ENCODE data around the gene HUNK.
A peak's percentile ranks its signal among the peaks of the same experiment; 100 is the strongest.

HUNK gene

GRCh38 chr21:31872452-31873274 is at the start of gene HUNK:
Gene HUNK (plus strand): TSS chr21:31873020. CDS start chr21:31873675, 655 bp downstream.
- DNase-seq (ENCODE audit: extremely low spot score): peak; percentile 57
- no peak for TF ChIP-seq SUZ12 (IDR thresholded peaks at IDR 0.05)
- no peak for TF ChIP-seq LEF1 (IDR thresholded peaks at IDR 0.05; ENCODE audit: borderline replicate concordance)
- no peak for TF ChIP-seq FOXA1 (IDR thresholded peaks at IDR 0.05)
- TF ChIP-seq L3MBTL2 (conservative IDR thresholded peaks at IDR 0.05): 0 out of 2 replicates have a peak, but pooled peaks have one; percentile 22
- CTCF ChIA-PET: interaction anchor here (0.7 to 1.9 kb wide), 4 partner anchors 9 to 162 kb away, joined by 3 to 5 read pairs (median 4); no protein-coding TSS in a partner anchor
- POLR2A ChIA-PET: interaction anchor here (0.9 to 1.6 kb wide), 2 partner anchors 16 to 48 kb away, joined by 3 to 5 read pairs; no protein-coding TSS in a partner anchor

DNA sequence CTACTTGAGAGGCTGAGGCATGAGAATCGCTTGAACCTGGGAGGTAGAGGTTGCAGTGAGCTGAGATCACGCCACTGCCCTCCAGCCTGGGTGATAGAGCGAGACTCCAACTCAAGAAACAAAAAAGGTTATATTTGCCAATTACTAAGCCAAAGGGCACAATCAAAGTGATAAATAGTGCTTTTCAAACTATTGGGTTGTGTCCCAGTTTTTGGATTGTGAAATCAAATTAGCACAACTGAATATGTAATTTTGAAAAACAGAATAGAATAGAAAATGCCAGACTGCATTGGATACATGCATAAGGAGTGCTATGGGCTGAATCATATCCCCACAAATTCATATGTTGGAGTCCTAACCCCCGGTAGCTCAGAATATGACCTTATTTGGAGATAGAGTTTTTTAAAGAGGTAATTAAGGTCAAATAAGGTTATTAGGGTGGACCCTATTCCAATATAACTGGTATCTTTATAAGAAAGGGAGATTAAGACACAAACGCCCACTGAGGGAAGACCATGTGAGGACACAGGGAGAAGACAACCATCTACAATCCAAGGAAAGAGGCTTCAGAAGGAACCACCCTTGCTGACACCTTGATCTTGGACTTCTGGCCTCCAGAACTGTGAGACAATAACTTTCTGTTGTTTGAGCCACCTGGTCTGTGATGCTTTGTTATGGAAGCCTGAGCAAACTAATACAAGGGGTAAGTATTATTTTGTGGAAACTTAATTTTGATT is 42.9 kb upstream of the HUNK start:
- no peak for DNase-seq (ENCODE audit: extremely low spot score)
- ChIA-PET POLR2A (no interaction called here), CTCF (no interaction called here)
- TF ChIP-seq FOXA1 (IDR thresholded peaks at IDR 0.05) (no peak), CTBP1 (IDR thresholded peaks at IDR 0.05; ENCODE audit: borderline replicate concordance) (no peak), SP1 (IDR thresholded peaks at IDR 0.05) (no peak), HDGF (IDR thresholded peaks at IDR 0.05; ENCODE audit: borderline replicate concordance) (no peak), BHLHE40 (IDR thresholded peaks at IDR 0.05; ENCODE audit: borderline replicate concordance) (no peak), ARNT (IDR thresholded peaks at IDR 0.05) (no peak), ELF4 (IDR thresholded peaks at IDR 0.05) (no peak), SUZ12 (IDR thresholded peaks at IDR 0.05) (no peak), NFRKB (IDR thresholded peaks at IDR 0.05) (no peak), TARDBP (IDR thresholded peaks at IDR 0.05) (no peak), ZNF384 (IDR thresholded peaks at IDR 0.05) (no peak)
- TF ChIP-seq, protein P1, sequence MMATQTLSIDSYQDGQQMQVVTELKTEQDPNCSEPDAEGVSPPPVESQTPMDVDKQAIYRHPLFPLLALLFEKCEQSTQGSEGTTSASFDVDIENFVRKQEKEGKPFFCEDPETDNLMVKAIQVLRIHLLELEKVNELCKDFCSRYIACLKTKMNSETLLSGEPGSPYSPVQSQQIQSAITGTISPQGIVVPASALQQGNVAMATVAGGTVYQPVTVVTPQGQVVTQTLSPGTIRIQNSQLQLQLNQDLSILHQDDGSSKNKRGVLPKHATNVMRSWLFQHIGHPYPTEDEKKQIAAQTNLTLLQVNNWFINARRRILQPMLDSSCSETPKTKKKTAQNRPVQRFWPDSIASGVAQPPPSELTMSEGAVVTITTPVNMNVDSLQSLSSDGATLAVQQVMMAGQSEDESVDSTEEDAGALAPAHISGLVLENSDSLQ (IDR thresholded peaks at IDR 0.05): no peak

DNA sequence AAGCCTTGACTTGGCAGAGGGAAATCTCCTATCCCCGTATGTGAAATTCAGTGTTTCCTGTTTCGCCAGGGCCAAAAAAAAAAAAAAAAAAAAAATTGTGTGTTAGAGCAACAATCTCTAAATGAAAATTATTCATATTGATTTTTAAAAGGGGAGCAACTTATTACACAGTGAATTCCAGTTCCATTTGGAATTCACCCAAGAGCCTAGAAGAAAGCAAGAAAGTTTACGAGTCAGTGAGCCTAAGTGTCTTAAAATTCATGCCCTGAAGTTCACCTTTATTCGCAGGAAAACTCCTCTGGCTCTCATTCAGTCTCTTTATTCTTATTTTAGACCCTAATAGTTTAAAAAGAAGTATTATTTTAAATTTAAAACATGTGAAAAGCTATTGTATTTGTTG is 42.1 kb upstream of the HUNK start:
- no peak for TF ChIP-seq SUZ12 (IDR thresholded peaks at IDR 0.05)
- TF ChIP-seq, protein P1 (IDR thresholded peaks at IDR 0.05): no peak
- no peak for TF ChIP-seq FOXK2 (IDR thresholded peaks at IDR 0.05)
- TF ChIP-seq L3MBTL2 (conservative IDR thresholded peaks at IDR 0.05): no peak
- no peak for TF ChIP-seq HDGF (IDR thresholded peaks at IDR 0.05; ENCODE audit: borderline replicate concordance)
- no peak for TF ChIP-seq LEF1 (IDR thresholded peaks at IDR 0.05; ENCODE audit: borderline replicate concordance)
- no peak for TF ChIP-seq BHLHE40 (IDR thresholded peaks at IDR 0.05; ENCODE audit: borderline replicate concordance)
- TF ChIP-seq ZNF384 (IDR thresholded peaks at IDR 0.05): no peak
- no peak for TF ChIP-seq FOXM1 (IDR thresholded peaks at IDR 0.05; ENCODE audit: borderline replicate concordance)
- no peak for TF ChIP-seq ELF4 (IDR thresholded peaks at IDR 0.05)
- no peak for TF ChIP-seq NFRKB (IDR thresholded peaks at IDR 0.05)
- DNase-seq (ENCODE audit: extremely low spot score): no peak
- POLR2A ChIA-PET: no interaction called here
- CTCF ChIA-PET: no interaction called here

GRCh38 chr21:31837041-31837440 is 35.8 kb upstream of the HUNK start:
- ChIA-PET POLR2A (no interaction called here), CTCF (no interaction called here)
- DNase-seq (ENCODE audit: extremely low spot score): no peak
- no peak for TF ChIP-seq FOXM1 (IDR thresholded peaks at IDR 0.05; ENCODE audit: borderline replicate concordance)
- TF ChIP-seq L3MBTL2 (conservative IDR thresholded peaks at IDR 0.05): no peak
- TF ChIP-seq NFRKB (IDR thresholded peaks at IDR 0.05): no peak
- TF ChIP-seq, protein P1 (IDR thresholded peaks at IDR 0.05): no peak
- TF ChIP-seq BHLHE40 (IDR thresholded peaks at IDR 0.05; ENCODE audit: borderline replicate concordance): no peak
- no peak for TF ChIP-seq ZNF384 (IDR thresholded peaks at IDR 0.05)
- TF ChIP-seq TARDBP (IDR thresholded peaks at IDR 0.05): no peak
- no peak for TF ChIP-seq HDGF (IDR thresholded peaks at IDR 0.05; ENCODE audit: borderline replicate concordance)
- TF ChIP-seq FOXK2 (IDR thresholded peaks at IDR 0.05): no peak
- no peak for TF ChIP-seq CTBP1 (IDR thresholded peaks at IDR 0.05; ENCODE audit: borderline replicate concordance)
- no peak for TF ChIP-seq ELF4 (IDR thresholded peaks at IDR 0.05)
- no peak for TF ChIP-seq FOXA1 (IDR thresholded peaks at IDR 0.05)
- no peak for TF ChIP-seq ARNT (IDR thresholded peaks at IDR 0.05)
- TF ChIP-seq SUZ12 (IDR thresholded peaks at IDR 0.05): no peak
- no peak for TF ChIP-seq LEF1 (IDR thresholded peaks at IDR 0.05; ENCODE audit: borderline replicate concordance)

DNA sequence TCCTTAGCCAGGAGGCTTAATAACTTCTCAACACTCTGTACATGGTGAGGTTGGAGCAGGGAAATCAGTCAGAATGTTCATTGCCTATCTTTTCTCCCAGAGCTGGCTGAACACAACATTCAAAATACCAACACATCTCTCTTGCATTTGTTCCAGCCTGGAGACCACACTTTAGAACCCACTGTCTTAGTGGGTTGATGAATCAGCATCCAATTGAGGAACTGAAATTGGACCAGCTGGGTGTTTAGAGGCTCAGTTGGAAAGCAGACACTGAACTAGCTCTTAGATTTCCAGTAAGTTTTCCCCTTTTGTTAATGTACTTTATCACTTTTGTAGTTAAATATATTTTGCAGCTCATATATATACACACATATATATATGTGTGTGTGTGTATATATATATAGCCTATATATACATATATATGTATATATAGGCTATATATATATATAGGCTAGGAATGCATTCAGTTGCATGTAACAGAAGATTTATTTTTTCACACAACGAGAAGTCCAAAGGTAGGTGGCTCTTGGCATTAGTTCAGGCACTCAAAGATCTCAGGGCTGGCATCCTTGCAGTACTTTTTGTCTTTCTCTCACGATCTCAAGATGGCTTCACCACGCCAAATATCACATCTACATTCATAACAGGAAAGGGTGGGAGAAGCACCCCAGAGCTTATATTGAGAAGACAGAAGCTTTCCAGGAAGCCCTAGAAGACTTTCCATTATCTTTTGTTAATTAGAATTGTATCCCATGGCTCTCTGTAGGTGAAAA is 35.0 kb upstream of the HUNK start:
- CTCF ChIA-PET: no interaction called here
- no peak for DNase-seq (ENCODE audit: extremely low spot score)
- POLR2A ChIA-PET: no interaction called here
- TF ChIP-seq, protein P1 (IDR thresholded peaks at IDR 0.05): no peak
- TF ChIP-seq FOXM1 (IDR thresholded peaks at IDR 0.05; ENCODE audit: borderline replicate concordance) (no peak), HDGF (IDR thresholded peaks at IDR 0.05; ENCODE audit: borderline replicate concordance) (no peak), LEF1 (IDR thresholded peaks at IDR 0.05; ENCODE audit: borderline replicate concordance) (no peak), FOXA1 (IDR thresholded peaks at IDR 0.05) (no peak), ZNF384 (IDR thresholded peaks at IDR 0.05) (no peak), SUZ12 (IDR thresholded peaks at IDR 0.05) (no peak), SP1 (IDR thresholded peaks at IDR 0.05) (no peak), BHLHE40 (IDR thresholded peaks at IDR 0.05; ENCODE audit: borderline replicate concordance) (no peak), L3MBTL2 (conservative IDR thresholded peaks at IDR 0.05) (no peak), TARDBP (IDR thresholded peaks at IDR 0.05) (no peak), ELF4 (IDR thresholded peaks at IDR 0.05) (no peak), FOXK2 (IDR thresholded peaks at IDR 0.05) (no peak), NFRKB (IDR thresholded peaks at IDR 0.05) (no peak), ARNT (IDR thresholded peaks at IDR 0.05) (no peak), CTBP1 (IDR thresholded peaks at IDR 0.05; ENCODE audit: borderline replicate concordance) (no peak)
